Fibroblast of the conjunctiva (primary cell): ENCODE measurements around the gene ADAP1.

Experiments
- DNase-seq: peaks from one replicate; pipeline ENCODE4 v3.0.0-alpha.2; 2010; ENCODE audit warnings: low read depth

Gene ADAP1

DNA sequence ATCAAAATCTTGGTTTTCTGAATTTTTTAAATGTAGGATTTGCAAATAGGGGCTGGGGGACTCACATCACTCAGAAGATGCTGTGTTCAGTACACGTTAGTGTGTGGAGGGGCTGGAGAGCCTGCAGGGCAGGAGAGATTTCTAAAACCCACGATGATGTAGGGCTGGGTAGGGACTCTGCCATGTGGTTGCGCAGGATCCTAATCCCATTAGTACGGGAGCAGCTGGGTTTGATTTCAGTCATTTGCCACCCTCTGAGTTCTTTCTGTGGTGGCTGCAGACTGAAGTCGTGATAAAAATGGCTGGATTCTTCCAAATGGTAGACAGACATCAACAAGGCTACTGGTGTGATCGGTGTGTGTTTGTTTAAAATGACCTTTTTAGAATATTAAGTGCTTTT, 92.3 kb downstream of the ADAP1 start:
- no peak for DNase-seq

DNA sequence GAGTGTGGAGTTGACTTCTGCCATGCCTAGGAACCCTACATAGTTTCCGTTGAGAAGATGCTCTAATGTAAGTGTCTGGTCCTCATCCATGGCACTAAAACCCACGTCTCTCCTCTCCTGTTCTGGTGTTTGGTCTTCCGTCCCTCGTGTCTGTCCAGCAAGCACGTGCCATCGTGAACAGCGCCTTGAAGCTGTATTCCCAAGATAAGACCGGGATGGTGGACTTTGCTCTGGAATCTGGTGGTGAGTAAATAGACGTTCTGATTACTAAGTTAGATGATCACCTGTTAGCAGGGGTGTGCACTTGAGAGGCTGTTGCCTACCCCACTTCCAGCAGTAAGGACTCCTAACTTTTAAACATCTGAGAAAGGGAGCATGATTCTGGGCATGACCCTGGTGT, 93.3 kb downstream of the ADAP1 start:
- no peak for DNase-seq

DNA sequence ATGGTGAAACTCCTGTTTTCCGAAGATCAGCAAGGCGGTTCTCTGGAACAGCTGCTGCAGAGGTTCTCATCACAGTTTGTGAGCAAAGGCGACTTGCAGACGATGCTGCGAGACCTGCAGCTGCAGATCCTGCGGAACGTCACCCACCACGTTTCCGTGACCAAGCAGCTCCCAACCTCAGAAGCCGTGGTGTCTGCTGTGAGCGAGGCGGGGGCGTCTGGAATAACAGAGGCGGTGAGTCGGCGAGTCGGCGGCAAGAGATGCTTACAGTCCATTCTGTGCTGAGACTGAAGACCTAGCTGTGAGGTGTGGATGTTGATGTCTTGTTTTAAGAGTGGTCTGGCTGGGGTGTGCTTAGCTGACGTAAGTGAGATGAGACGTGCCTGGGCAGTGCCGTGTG, 94.3 kb downstream of the ADAP1 start:
- no peak for DNase-seq

DNA sequence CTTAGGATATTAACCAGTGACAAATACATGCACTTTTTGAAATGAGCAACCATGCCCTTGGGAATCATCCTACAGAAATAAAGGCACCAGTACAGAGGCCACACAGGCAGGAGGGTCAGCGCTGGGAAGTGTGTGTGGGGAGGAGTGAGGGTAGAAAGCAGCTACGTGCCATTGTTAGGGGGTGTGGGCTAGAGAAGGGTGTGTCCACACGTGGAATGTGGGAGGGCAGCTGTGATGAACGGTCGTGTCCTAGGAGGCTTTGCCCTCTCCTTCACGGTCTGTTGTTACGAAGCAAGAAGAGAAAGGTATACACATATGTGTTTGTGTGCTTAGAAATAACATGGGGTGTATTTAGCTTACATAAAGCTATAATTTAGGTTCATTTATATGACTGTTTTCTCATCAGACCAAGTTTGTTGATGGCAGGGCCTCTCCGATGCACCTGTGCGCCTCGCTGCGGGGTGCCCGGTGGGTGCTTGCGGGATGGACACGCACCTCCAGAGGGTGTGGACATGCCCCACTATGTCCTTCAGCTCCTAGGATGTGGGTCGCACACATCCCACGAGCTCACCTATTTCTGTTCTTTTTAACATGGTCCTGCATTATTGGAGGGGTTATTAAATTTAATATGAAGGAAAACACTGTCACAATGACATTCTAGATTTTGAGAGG, 95.0 kb downstream of the ADAP1 start:
- no peak for DNase-seq

DNA sequence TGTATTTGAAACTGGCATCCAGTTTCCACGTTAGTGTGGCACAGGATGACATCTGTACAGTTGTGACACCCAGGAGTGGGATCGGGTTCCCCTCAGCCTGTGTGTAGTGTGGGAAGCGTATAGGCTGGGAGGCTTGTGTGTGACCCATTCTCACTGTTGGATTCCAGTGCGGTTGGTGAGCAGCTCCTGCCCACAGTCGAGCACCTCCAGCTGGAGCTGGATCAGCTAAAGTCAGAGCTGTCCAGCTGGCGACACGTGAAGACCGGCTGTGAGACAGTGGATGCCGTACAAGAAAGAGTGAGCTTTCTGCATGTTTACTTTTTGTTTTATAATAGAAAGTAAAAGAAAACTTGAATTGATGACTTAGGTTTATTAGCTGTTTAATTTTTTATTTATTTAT, 96.8 kb downstream of the ADAP1 start:
- DNase-seq = no peak

DNA sequence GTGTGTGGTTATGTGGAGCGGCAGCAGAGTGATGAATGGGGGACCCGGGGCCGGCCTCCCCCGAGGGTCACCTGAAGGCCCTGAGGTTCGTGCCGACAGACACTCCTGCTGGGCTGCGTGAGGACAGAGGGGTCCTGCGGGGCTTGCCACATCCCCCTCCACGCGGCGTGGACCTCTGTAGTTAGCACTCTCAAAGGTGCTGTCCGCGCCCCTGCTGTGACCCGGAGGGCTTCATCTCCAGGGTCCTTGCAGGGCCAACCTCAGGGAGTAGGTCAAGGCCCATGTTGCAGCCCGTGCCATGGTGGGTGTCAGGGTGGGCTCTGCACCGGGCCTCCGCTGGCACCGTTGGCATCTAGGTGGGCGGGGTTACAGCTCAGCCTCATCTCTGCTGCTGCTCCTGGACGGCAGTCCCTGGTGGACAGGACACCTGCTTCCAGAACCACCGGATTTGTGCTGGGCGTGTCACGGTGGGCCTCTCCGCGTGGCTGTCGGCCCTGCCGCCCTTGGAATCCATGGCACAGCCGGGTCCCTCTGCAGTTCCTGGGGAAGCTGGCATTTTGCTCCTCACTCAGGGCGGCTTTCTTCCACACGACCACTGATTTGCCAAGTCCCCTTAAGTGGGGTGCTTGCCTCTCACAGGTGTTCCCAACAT, 97.9 kb downstream of the ADAP1 start:
- DNase-seq = no peak

DNA sequence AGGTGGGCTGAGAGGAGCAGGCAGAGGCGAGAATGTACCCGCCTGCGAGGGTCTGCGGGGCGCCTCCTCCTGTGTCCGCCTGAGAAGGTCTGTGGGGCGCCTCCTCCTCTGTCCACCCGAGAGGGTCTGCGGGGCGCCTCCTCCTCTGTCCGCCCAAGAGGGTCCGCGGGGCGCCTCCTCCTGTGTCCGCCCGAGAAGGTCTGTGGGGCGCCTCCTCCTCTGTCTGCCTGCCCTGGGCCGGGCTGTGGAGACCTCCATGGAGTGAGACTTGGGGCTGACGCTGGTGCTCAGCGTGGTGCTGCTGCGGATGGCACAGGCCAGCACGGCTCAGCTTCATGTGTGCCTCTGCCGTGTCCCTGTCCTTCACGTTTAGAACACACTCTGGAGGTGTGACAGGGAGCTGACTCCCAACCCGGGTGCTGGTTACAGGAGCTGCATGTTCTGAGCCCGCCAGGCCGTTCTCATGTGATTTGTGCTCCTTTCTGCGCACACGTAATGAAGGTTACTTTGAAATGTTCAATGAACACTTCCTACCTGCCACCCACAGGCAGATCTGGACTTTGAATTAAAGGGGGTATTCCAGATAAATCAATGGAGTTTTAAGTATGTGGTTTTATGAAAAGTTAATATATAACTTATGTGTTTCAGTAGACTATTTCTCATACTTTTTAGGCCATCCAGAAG, 98.7 kb downstream of the ADAP1 start:
- no peak for DNase-seq

DNA sequence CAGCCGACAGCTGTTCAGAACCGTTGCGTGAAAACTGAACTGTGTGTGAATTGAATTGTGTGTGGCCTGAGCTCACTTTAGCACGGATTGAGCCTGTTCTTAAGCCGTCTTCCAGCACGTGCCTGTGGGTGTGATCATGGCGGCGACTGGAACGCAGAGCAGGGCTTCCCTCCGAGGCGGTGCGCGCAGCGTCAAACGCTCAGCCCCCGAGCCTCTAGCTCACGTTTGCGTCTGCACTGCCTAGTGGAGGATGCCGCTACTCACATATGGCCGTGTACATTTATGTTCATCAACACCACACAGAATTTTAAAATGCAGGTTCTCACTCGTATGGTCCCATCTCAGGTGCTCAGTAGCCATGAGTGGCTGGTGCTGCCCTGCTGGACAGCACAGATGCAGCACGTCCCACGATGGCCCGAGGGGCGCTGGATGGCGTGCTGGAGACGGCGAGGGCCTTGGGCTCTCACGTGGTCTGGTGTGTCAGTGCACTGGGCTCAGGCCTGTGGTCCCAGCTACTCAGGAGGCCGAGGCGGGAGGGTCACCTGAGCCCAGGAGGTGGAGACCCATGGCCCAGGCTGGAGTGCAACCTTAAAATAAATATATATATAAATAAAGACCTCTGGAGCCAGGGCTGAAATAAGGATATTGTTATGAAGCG, 100.2 kb downstream of the ADAP1 start:
- DNase-seq = no peak

DNA sequence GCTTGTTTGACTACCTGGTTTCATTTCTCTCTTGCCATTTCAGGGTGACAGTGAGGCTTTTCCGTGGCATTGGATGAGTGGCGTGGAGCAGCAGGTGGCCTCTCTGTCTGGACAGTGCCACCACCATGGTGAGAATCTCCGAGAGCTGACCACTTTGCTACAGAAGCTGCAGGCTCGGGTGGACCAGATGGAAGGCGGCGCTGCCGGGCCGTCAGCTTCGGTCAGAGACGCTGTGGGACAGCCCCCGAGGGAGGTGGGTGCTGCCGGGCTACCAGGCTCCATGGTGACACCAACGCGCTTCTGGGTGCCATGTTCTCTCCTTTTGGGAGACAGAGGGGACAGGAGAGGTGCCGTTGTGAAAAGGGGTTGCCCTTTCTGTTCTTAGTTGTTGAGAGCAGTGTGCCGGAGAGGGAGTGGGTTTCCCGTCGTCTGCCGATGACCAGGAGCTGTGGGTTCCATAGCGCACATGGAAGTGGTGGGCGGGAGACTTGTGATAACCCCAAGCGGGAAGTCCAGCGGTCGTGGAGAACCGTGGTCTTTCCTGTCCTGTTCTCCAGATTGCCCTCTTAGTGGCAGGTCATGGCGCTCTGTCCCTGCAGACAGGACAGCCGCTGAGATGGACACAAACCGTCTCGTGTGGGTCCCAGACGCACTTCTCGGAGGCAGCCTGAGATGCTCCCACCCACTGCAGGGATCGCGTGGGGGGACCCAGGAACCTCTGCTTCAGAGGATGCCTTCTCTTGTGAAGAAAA, 100.9 kb downstream of the ADAP1 start:
- no peak for DNase-seq

DNA sequence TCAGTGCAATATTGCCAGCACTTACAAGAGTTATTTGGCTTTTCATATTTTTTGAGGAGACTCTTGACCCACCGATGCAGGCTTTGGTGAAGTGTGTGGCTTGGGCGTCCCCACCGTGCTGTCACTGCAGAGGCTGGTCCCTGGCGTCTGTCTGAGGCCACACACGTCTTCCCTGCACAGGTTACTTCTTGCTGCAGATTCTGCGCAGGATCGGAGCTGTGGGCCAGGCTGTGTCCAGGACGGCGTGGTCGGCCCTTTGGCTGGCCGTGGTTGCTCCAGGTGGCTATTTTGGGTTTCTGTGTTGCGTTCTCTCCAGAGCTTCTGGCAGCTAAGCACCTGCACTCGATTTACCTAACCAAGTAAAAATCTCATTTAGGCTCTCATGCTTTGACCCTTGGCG, 103.3 kb downstream of the ADAP1 start:
- DNase-seq = no peak

DNA sequence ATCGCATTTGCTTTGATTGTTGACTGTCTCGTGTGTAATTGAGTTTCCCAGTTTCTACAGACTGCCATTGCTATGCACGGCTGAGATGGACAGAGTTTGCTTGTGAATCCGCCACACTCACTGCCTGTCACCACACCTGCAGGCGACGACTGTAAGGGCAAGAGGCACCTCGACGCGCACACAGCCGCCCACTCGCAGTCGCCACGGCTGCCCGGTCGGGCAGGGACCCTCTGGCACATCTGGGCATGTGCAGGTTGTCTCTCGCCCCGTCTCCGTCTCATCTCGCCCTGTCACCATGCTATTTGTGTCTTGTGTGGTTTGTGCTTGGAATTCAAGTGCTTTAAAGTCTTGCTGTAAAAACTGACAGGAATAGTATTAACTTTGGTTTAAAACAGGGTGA, 104.7 kb downstream of the ADAP1 start:
- no peak for DNase-seq

DNA sequence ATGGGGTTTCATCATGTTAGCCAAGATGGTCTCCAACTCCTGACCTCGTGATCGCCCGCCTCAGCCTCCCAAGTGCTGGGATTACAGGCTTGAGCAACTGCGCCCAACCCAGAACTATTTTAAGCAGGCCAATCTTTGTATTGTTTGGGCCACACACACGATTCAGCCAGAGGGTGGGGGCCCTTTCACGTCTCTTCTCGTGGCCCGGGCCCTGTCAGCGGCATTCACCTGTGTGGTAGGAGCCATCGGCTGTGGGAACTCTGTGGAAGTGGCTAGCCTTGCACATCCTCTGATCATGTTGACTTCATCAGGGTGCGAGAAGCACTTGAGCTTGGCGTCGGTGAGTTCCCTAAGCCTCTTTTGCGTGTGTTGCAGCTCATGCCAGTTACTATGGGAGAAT, 105.3 kb downstream of the ADAP1 start:
- DNase-seq = no peak
